Measurements from ENCODE around the gene KLK10. TPM values are rescaled to one million over a fixed set of nuclear protein-coding genes. Genes with fewer than 3 reads are reported as not detected.
"Not testable (repeated sequence)": the region's sequence is repeated elsewhere in the genome, so short reads cannot be mapped to it uniquely, and the experiment has no call there.

Gene KLK10
- polyA plus RNA-seq, 1 donor (not counting 4 experiments of a cell fraction or from before 2014, with no cell fraction given) = 56.3 TPM

GRCh38 chr19:50974702-50975556, 44.6 kb downstream of the KLK10 start:
- H3K27me3 ChIP-seq (ENCODE audit: control insufficient read depth, extremely low read depth, insufficient read depth, low read length) = no peaks in the 10 kb centered on the region

GRCh38 chr19:50972795-50973376, 46.6 kb downstream of the KLK10 start:
- no peak for FAIRE-seq
- H3K27ac ChIP-seq (ENCODE audit: control insufficient read depth, insufficient read depth, low read length) = no peak overlapping the region
- no peak overlapping the region for H2AFZ ChIP-seq (ENCODE audit: control insufficient read depth, low read length)
- dilution Hi-C loops (cut with MboI; ENCODE audit: extremely low pct_ligation_motif_present, low sequenced_read_pairs) = no loop called here
- no peaks in the 10 kb centered on the region for H3K79me2 ChIP-seq (ENCODE audit: control insufficient read depth, insufficient read depth, low read length)
- H3K9me3 ChIP-seq (ENCODE audit: control insufficient read depth, low read depth, low read length) = no peaks in the 10 kb centered on the region
- H3K4me1 ChIP-seq (ENCODE audit: control insufficient read depth, extremely low read depth, insufficient read depth, low read length) = peaks cover 21% of the 10 kb centered on the region
- H3K4me3 ChIP-seq (ENCODE audit: control insufficient read depth in 2 of 3, extremely low read depth in 1 of 3, insufficient read depth in 2 of 3, low read depth in 1 of 3, low read length in 3 of 3) = no peak overlapping the region
- no peak for DNase-seq (ENCODE audit: low read depth, low spot score)
- H3K27me3 ChIP-seq (ENCODE audit: control insufficient read depth, extremely low read depth, insufficient read depth, low read length) = no peaks in the 10 kb centered on the region
- no peak for TF ChIP-seq CTCF (optimal IDR thresholded peaks at IDR 0.05 in 1 of 3, IDR thresholded peaks at IDR 0.05 in 1 of 3, conservative IDR thresholded peaks at IDR 0.05 in 1 of 3; ENCODE audit: extremely low read depth in 1 of 3, insufficient read depth in 2 of 3, low read length in 3 of 3)
- TF ChIP-seq EZH2 (IDR thresholded peaks at IDR 0.05; ENCODE audit: low read length) = no peak
- no peak overlapping the region for H3K4me2 ChIP-seq (ENCODE audit: control insufficient read depth, extremely low read depth, insufficient read depth, low read depth, low read length)
- no peak overlapping the region for H3K9ac ChIP-seq (ENCODE audit: control insufficient read depth, extremely low read depth, insufficient read depth, low read length)
- no peaks in the 10 kb centered on the region for H4K20me1 ChIP-seq (ENCODE audit: control insufficient read depth, extremely low read depth, insufficient read depth, low read length)
- H3K9me1 ChIP-seq (ENCODE audit: control insufficient read depth, extremely low read depth, insufficient read depth, low read length) = no peaks in the 10 kb centered on the region
- H3K36me3 ChIP-seq (ENCODE audit: control insufficient read depth in 2 of 2, extremely low read depth in 1 of 2, insufficient read depth in 2 of 2, low read length in 2 of 2) = no peaks in the 10 kb centered on the region

More at GRCh38 chr19:50974702-50975556, 44.6 kb downstream of the KLK10 start:
- Histone ChIP-seq H3K4me1 (ENCODE audit: control insufficient read depth, extremely low read depth, insufficient read depth, low read length) (peaks cover 15% of the 10 kb centered on the region), H3K9ac (ENCODE audit: control insufficient read depth, extremely low read depth, insufficient read depth, low read length) (no peak overlapping the region), H3K27ac (ENCODE audit: control insufficient read depth, insufficient read depth, low read length) (no peak overlapping the region), H3K79me2 (ENCODE audit: control insufficient read depth, insufficient read depth, low read length) (no peaks in the 10 kb centered on the region), H3K36me3 (ENCODE audit: control insufficient read depth in 2 of 2, extremely low read depth in 1 of 2, insufficient read depth in 2 of 2, low read length in 2 of 2) (no peaks in the 10 kb centered on the region), H4K20me1 (ENCODE audit: control insufficient read depth, extremely low read depth, insufficient read depth, low read length) (no peaks in the 10 kb centered on the region), H3K9me1 (ENCODE audit: control insufficient read depth, extremely low read depth, insufficient read depth, low read length) (no peaks in the 10 kb centered on the region), H3K9me3 (ENCODE audit: control insufficient read depth, low read depth, low read length) (no peaks in the 10 kb centered on the region), H2AFZ (ENCODE audit: control insufficient read depth, low read length) (no peak overlapping the region), H3K4me3 (ENCODE audit: control insufficient read depth in 2 of 3, extremely low read depth in 1 of 3, insufficient read depth in 2 of 3, low read depth in 1 of 3, low read length in 3 of 3) (no peak overlapping the region), H3K4me2 (ENCODE audit: control insufficient read depth, extremely low read depth, insufficient read depth, low read depth, low read length) (no peak overlapping the region)
- FAIRE-seq (no peak), DNase-seq (ENCODE audit: low read depth, low spot score) (no peak)
- TF ChIP-seq EZH2 (IDR thresholded peaks at IDR 0.05; ENCODE audit: low read length) = no peak
- dilution Hi-C loops (cut with MboI; ENCODE audit: extremely low pct_ligation_motif_present, low sequenced_read_pairs) = no loop called here

- H3K36me3 ChIP-seq (ENCODE audit: control insufficient read depth in 2 of 2, extremely low read depth in 1 of 2, insufficient read depth in 2 of 2, low read length in 2 of 2); DNase-seq (ENCODE audit: low read depth, low spot score); H3K79me2 ChIP-seq (ENCODE audit: control insufficient read depth, insufficient read depth, low read length); H3K27me3 ChIP-seq (ENCODE audit: control insufficient read depth, extremely low read depth, insufficient read depth, low read length); H3K27ac ChIP-seq (ENCODE audit: control insufficient read depth, insufficient read depth, low read length); H3K9me1 ChIP-seq (ENCODE audit: control insufficient read depth, extremely low read depth, insufficient read depth, low read length); H3K9me3 ChIP-seq (ENCODE audit: control insufficient read depth, low read depth, low read length); FAIRE-seq; dilution Hi-C loops (cut with MboI; ENCODE audit: extremely low pct_ligation_motif_present, low sequenced_read_pairs); H4K20me1 ChIP-seq (ENCODE audit: control insufficient read depth, extremely low read depth, insufficient read depth, low read length): not testable (repeated sequence)
- peak overlapping the region; percentile 66 for H2AFZ ChIP-seq (ENCODE audit: control insufficient read depth, low read length)
- H3K4me2 ChIP-seq (ENCODE audit: control insufficient read depth, extremely low read depth, insufficient read depth, low read depth, low read length) = peak overlapping the region; percentile 67
- H3K4me1 ChIP-seq (ENCODE audit: control insufficient read depth, extremely low read depth, insufficient read depth, low read length) = peaks cover 15% of the 10 kb centered on the region
- H3K9ac ChIP-seq (ENCODE audit: control insufficient read depth, extremely low read depth, insufficient read depth, low read length) = peak overlapping the region; percentile 33
- H3K4me3 ChIP-seq (ENCODE audit: control insufficient read depth in 2 of 3, extremely low read depth in 1 of 3, insufficient read depth in 2 of 3, low read depth in 1 of 3, low read length in 3 of 3) = peak overlapping the region in 1 of 3 experiments; percentile 43
Observed at GRCh38 chr19:50969810-50970209, 49.7 kb downstream of the KLK10 start.
